Epithelial cell of esophagus (primary cell): ENCODE results near the gene JOSD2.
A peak's percentile ranks its signal among the peaks of the same experiment; 100 is the strongest.

Experiments used
- DNase-seq: peaks from one replicate; pipeline ENCODE4 v3.0.0; 2010; ENCODE audit warnings: low read depth
- H3K4me3 ChIP-seq: 2 replicates; pipeline ENCODE4 v1.5.1; 2011; ENCODE audit warnings: mild to moderate bottlenecking, low read length, control low read depth
- TF ChIP-seq, protein P1 (sequence below): IDR thresholded peaks from 2 replicates; pipeline ENCODE4 v1.5.1; 2011; ENCODE audit warnings: low read depth, mild to moderate bottlenecking, low read length, control low read depth, inconsistent platforms; ENCODE audit not compliant: insufficient read depth; ENCODE audit errors: missing control alignments

JOSD2 gene

DNA sequence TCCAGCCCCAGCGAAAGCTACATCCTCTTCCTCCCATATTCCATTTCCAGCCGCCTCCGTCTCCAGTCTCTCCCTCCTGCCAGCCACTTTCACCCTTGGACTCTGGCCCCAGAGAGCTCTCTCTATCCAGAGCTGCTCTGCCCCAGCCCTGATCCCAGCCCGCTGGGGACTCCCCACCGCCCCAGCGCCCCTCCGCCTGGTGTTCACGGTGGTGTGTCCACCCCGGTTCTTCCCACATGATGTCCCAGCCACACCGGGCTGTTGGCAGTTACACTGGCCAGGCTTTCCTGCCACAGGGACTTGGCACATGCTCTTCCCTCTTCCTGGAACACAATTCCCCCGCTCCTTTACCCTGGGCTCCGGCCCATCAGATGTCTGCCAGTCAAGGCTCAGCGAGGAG lies 46.0 kb downstream of the JOSD2 start:
- TF ChIP-seq, protein P1, sequence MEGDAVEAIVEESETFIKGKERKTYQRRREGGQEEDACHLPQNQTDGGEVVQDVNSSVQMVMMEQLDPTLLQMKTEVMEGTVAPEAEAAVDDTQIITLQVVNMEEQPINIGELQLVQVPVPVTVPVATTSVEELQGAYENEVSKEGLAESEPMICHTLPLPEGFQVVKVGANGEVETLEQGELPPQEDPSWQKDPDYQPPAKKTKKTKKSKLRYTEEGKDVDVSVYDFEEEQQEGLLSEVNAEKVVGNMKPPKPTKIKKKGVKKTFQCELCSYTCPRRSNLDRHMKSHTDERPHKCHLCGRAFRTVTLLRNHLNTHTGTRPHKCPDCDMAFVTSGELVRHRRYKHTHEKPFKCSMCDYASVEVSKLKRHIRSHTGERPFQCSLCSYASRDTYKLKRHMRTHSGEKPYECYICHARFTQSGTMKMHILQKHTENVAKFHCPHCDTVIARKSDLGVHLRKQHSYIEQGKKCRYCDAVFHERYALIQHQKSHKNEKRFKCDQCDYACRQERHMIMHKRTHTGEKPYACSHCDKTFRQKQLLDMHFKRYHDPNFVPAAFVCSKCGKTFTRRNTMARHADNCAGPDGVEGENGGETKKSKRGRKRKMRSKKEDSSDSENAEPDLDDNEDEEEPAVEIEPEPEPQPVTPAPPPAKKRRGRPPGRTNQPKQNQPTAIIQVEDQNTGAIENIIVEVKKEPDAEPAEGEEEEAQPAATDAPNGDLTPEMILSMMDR: no peak
- no peak for DNase-seq
- H3K4me3 ChIP-seq: no peak overlapping the region

DNA sequence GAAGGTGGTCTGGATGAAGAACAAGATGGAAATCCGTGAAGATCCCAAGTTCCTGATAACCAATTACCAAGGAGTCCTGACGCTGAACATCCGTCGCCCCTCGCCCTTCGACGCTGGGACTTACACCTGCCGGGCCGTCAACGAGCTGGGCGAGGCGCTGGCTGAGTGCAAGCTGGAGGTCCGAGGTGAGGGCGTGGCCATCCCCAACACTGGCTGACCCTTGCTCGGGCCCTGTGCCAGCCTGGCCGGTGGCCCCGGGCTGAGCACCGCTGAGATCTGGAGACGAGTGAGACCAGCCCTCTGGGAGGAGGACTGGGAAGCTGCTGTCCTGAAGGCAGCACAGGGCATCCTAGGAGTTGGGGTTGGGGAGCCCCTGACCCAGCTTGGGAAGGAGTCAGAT lies 46.6 kb downstream of the JOSD2 start:
- TF ChIP-seq, protein P1: no peak
- no peak for DNase-seq
- no peak overlapping the region for H3K4me3 ChIP-seq

DNA sequence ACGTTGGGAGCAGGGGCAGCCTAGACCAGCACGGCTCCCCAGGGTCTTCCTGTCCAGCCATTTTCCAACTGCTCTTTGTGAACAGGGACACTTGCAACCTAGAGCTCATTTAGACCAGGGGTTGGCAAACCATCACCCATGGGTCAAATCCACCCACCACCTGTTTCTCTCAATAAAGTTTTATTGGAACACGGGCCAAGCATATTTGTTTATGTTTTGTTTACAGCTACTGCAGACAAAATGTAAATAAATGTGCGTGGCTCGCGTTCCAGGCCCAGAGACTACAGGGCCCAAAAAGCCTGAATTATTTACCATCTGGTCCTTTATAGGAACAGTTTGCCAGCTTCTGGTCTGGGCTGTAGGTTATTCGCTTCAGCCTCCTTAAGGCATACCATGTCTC lies 48.0 kb downstream of the JOSD2 start:
- H3K4me3 ChIP-seq: no peak overlapping the region
- no peak for DNase-seq
- TF ChIP-seq, protein P1: no peak

DNA sequence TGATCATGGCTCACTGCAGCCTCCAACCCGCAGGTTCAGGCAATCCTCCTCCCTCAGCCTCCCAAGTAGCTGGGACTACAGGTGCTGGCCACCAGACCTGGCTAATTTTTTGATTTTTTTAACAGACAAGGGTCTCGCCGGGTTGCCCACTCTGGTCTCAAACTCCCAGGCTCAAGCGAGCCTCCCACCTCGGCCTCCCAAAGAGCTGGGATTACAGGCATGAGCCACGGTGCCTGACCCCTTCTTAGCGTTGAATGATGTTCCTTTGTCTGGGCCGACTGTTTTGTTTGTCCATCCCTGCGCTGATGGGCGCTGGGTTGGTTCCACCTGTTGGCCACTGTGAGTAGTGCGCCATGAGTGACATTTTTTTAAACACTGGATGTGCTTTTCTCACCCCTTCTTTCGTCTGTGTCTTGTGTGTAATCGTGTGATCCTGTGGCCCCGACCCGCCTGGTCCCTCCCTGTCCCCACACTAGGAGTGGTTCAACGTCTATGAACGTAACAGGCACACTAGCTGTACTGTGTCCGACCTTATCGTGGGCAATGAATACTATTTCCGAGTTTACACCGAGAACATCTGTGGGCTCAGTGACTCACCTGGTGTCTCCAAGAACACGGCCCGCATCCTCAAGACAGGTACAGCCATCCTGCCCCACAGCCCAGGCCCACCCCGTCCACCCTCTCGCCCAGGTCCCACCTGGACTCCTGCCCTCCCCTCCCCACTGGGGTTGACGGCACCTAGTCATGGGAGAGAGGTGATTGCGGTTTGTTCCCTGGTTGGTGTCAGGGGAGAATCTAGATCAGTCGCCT lies 49.7 kb downstream of the JOSD2 start:
- no peak overlapping the region for H3K4me3 ChIP-seq
- TF ChIP-seq, protein P1: peak; percentile 86
- peak; percentile 62 for DNase-seq

DNA sequence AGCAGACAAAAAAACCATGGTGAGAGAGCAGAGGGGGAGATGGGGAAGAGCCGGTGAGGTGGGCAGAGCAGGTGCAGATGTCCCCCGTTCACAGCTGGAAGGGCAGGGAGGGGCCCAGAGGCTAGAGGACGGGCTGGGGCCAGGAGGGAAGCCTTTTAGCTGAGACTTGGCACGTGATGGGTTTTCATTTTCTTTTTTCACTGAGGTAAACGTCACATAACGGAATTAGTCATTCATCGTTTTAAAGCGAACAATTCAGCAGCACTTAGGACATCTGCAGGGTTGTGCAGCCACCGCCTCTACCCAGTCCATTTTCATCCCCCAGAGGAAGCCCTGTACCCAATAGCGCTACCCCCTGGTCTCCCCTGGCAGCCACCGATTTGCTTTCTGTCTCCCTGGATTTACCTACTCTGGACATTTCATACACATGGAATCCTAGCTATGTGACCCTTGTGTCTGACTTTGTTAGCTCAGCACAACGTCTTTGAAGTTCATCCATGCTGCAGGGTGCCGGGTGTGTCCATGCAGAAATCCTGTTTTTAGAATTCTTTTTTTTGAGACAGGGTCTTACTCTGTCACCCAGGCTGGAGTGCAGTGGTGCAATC lies 50.7 kb downstream of the JOSD2 start:
- DNase-seq: no peak
- no peak overlapping the region for H3K4me3 ChIP-seq
- TF ChIP-seq, protein P1: no peak

DNA sequence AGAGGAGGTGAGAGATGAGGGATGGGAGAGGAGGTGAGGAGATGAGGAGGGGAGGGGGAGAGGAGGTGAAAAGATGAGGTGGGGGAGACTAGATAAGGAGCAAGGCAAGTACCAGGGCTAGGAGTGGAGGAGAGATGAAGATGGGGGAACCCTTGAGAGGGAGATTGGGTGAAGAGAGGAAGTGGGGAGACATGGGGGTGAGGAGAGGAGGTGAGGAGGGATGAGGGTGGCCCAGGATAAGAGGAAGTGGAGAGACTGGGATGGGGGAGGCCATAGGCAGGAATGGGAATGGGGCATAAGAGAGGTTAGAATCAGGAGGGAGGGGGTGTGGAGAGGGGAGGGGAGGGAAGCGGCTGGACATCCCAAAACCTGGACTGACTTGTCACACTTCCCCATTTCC lies 51.4 kb downstream of the JOSD2 start:
- DNase-seq: no peak

More for the DNA sequence above, 51.4 kb downstream of the JOSD2 start:
- TF ChIP-seq, protein P1: no peak
- H3K4me3 ChIP-seq: no peak overlapping the region
